EL (cell line): ENCODE results near the gene DISP3.

ENCODE experiments used
- DNase-seq: peaks from one replicate; pipeline ENCODE4 v3.0.0-alpha.2; 2016

DISP3 gene

GRCh38 chr1:11550664-11551283 lies 71.8 kb downstream of the DISP3 start:
- peak; percentile 68 for DNase-seq

- DNase-seq: no peak
These were observed 79.3 kb downstream of the DISP3 start for GRCh38 chr1:11558276-11558675.

DNA sequence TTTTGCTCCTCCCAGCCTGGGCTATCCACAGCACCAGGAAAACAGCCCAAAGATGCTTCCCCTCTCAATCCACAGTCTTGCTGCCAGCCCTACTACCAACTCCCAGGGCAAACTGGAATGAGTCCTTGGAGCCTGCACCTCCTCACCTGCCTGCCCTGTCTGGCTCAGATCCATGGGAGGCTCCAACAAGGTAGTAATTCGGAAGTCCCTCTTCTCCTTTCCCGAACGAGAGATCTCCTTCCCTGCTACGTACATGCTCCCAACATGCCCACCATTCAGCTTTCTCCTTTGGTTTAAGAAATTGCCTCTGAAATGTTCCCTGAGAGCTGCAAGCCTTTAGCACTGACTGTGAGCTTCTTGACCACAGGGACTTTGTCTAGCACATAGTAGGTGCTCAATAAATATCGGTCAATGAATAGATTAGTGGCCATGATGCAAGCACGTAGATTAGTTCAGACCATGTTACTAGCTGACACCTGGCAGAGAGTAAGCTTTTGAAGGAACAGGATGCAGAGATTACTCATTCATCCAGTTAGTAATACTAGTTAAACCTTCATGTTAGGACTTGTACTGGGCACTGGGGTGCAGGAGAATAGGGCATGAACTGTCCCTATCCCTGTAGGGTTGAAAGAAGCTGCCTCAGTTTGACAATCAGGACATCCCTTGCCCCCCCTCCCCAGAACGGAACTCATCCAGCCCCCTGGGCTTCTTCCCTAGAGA lies 80.1 kb downstream of the DISP3 start:
- no peak for DNase-seq

DNA sequence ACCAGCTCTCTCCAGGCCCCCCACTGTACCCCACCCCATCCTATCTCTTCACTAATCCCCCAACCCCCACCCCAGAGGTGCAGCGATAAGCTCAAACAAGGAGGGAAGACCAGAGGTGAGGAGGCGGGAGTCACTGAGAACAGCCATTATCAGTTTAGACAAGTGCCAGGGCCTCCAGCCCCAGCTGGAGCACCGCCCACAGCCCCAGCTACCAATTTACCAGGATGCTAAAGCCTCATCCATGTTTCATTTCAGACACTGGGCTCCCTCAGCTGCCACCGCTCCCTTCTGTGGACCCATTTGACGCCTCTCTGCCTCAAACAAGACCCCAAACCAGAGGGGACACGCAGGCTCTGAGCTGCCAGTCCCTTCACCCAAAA lies 80.6 kb downstream of the DISP3 start:
- DNase-seq: no peak

- no peak for DNase-seq
These were observed 81.1 kb downstream of the DISP3 start for GRCh38 chr1:11560061-11560460.

DNA sequence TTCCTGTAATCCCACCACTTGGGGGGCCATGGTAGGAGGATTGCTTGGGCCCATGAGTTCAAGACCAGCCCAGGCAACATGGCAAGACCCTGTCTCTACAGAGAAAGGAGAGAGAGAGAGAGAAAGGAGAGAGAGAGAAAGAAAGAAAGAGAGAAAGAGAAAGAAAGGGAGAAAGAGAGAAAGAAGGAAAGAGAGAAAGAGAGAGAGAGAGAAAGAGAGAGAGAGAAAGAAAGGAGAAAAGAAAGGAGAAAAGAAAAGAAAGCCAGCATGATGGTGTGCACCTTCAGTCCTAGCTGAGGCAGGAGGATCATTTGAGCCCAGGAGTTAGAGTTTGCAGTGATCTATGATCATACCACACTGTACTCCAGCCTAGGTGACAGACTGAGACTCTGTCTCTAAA lies 82.8 kb downstream of the DISP3 start:
- no peak for DNase-seq

DNA sequence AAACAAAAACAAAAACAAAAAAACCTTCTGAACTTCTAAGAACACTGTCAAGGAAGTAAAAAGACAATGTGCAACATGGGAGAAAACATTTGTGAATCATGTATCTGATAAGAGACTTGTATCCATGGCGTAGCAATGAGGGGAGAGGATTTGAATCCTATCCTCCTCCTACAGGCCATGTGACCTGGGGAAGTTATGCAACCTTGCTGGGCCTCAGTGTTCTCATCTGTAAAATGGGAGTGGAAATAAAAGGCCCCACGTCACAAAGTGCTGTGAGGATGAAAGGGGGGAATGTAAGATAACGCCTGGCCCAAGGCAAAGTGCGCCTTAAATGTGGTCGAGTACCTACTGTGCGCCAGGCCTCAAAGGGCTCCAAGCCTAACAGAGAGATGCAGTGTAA lies 83.7 kb downstream of the DISP3 start:
- no peak for DNase-seq

- DNase-seq: peak; percentile 3
These were observed 84.7 kb downstream of the DISP3 start for GRCh38 chr1:11563560-11564069.

DNA sequence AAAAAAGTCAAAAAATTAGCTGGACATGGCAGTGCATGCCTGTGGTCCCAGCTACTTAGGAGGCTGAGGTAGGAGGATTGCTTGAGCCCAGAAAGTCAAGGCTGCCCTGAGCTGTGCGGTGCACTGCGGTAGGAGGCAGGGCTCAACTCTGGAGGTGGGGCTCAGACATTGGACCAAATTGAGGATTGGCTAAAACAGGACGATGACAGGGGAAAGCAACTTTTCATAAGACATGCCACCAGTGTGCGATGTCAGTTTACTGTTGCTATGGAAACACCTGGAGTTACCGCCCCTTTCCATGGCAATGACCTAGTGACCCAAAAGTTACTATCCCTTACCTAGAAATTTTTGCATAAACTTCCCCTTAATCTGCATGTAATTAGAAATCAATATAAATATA lies 85.3 kb downstream of the DISP3 start:
- no peak for DNase-seq

DNA sequence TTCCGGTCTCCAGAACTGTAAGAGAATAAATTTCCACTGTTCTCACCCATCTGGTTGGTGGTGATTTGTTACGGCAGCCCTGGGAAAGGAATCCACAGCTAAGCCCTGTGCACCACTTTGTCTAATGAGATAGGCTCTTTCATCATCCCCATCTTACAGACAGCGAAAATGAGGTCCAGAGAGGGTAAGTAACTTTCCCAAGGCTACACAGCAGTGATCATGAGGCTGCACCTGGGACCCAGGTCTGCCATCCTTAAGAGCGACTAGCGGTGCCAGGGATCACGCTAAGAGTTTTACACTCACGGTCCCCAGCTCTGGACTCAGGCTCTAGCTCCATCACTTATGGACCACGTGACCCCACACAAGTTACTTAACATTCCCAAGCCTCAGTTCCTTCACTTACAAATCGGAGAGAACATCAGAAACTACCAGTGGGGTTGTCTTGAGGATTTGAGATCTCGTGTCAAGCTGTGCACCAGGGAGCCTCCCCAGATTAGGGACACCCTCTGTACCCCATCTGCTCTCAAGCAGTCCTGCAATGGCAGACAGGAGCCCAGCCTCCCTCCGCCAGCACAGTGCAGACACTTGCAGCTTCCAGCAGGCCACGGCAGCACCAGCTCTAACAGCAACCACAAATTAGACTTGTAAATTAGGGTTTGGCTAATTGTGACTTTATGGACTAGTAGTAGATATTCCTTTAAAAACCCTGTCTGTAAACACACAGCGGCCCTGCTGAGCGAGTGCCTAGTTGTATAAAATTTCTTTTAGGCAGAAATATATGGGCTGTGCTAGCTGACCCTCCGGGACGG lies 87.3 kb downstream of the DISP3 start:
- DNase-seq: no peak

GRCh38 chr1:11567244-11568065 lies 88.5 kb downstream of the DISP3 start:
- no peak for DNase-seq

- no peak for DNase-seq
These were observed 89.7 kb downstream of the DISP3 start for GRCh38 chr1:11568687-11569086.

DNA sequence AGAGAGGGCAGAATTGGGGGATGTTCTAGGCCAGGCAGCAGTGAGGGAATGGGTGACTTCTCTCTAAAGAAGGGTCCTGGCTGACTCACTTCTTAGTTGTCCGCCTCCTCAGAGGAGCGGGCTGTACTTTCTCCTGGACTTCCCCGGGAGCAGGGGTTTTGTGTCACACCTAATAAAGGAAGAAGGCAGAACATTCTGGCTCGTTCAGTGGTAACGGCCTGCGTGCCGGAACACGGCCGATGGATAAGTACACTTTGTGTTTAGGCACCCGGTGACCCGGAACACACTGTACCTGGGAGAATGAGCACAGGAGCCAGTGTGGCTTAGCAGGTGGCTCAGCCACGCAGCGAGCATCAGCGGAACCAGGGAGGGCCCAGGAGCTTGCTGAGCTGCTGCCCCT lies 90.6 kb downstream of the DISP3 start:
- no peak for DNase-seq

DNA sequence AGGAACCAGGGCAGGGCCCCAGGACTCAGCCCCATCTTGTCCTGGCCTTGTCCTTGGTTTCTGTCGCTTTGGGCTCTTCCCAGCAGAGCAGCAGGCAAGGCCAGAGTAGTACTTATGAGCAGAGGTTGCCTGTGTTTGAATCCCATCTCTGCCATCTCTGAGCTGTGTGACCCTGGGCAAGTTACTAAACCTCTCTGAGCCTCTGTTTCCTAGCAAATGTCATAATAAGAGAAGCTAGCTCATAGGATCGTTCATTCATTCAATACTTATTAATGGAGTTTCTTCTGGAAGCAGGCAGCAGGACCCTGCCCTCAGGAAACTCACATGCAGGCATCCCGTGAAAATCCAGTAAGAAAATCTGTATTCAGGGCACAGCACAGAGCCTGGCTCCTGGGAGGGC lies 91.0 kb downstream of the DISP3 start:
- DNase-seq: no peak

DNA sequence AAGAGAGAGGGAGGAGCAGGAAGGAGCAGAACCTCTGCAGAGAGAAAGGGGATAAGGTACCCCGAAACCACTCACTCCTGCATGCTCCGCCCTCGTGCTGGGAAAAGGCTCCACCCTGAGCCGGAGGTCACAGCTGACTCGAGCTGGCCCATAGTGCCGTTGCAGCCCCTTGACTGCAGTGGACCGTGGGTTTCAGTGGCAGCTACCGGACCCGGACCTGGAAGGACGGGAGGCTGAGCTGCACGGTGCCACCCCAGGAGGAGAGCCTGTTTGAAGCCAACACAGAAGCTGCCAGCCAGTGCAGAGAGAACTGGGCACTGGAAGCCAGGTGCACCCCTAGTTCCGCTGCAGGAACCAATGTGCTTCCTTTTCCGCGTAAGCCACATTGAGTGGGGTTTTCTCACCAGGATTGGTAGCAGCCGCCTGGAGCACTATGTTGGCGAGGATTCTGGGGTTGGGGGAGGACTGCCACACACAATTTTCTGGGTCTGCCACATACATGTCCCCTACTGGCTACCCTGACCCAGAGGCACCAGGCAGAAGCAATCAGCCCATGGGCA lies 91.9 kb downstream of the DISP3 start:
- no peak for DNase-seq

DNA sequence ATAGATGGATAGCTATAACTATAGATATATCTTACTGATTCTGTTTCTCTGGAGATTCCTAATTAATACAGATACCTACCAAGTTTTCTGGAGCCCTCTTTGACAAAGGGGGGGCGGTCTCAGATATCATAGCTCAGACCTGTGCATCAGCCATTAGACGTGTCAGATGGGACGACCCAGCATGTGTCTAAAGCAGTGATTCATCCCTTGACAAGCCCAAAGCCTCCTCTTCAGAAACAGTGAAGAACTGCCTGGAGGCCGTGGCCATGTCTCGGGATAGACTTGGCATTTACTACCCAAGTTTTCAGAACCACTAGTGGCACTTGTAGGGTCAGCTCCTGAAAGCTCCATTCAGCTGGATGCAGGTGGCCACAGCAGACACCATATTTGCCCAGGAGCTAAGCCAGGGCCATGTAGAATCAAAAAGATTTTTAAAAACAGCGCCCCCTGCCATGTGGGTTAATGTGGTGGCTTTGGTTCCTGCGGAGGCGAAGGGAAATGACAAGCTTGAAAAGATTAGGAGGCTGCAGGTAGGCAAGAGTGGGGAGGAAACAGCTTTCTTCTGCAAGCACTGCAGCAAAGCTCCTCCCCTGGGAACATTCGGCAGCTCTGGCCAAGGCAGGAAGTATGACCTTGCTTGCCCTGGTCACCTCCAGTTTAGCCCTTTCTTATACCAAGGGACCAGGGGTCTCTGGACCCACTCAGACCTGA lies 93.1 kb downstream of the DISP3 start:
- DNase-seq: no peak

- no peak for DNase-seq
These were observed 94.2 kb downstream of the DISP3 start for GRCh38 chr1:11573116-11573692.

DNA sequence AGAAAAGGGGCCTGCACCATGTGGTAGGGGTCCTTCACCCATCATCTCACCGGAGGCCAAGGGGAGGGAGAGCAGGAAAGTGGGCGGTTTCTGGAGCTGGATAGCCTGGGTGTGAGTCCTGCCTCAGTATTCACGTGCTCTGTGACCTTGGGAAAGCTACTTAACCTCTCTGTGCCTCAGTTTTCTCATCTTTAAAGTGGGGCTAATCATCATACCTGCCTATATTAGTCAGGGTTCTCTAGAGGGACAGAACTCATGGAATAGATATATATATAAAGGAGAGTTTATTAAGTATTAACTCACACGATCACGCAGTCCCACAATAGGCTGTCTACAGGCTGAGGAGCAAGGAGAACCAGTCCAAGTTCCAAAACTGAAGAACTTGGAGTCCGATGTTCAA lies 96.6 kb downstream of the DISP3 start:
- DNase-seq: no peak

GRCh38 chr1:11576109-11576875 lies 97.3 kb downstream of the DISP3 start:
- DNase-seq: no peak

GRCh38 chr1:11578004-11578403 lies 99.0 kb downstream of the DISP3 start:
- DNase-seq: no peak

DNA sequence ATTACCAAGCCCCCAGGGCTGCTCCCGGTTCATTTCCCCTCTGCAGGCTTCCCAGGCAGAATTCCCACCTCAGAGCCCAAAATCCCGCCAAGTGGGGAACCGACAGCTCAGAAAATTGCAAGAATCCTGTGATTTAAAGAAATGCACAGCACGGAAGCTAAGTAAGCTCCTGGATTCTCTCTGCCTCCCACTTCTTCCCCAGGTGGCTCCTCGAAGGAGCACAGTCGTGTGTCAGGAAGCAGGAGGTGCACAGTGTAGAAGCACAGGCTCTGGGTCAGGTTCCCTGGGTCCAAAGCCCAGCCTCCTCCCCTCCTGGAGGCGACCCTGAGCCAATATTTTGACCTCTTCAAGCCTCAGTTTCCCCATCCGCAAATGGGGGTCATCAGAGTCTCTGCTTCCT lies 100.6 kb downstream of the DISP3 start:
- DNase-seq: no peak
